Measurements from ENCODE around the gene BMPER.

The BMPER gene

GRCh38 chr7:33973231-33974015 lies 68.1 kb downstream of the BMPER start:
- no peak for DNase-seq

DNA sequence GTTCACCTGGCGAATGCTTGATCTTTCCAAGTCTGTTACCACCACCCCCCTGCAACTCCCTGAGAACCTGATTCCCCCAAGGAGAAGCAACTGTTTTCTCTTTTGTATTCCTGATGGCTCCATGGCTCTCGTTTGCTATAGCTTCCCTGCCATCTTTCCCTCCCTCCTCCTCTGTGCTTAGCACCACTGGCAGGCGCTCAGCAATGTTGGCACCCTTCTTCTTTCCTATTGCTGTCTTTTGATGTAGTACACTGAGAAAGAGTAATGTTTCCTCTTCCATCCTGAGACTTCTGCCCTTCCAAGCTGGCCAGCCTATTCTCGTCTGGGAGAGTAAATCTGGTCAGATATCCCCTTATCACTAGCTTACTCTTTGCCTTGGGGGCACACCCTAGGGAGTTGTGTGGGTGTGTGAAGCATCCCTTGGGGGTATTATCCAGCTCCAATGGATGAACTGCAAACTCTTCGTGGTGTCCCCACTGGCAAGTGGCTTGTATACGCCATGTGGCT lies 74.0 kb downstream of the BMPER start:
- no peak for DNase-seq

- DNase-seq = no peak
Measured at GRCh38 chr7:33979807-33980355, 74.5 kb downstream of the BMPER start.

GRCh38 chr7:33981226-33981625 lies 75.9 kb downstream of the BMPER start:
- no peak for DNase-seq

DNA sequence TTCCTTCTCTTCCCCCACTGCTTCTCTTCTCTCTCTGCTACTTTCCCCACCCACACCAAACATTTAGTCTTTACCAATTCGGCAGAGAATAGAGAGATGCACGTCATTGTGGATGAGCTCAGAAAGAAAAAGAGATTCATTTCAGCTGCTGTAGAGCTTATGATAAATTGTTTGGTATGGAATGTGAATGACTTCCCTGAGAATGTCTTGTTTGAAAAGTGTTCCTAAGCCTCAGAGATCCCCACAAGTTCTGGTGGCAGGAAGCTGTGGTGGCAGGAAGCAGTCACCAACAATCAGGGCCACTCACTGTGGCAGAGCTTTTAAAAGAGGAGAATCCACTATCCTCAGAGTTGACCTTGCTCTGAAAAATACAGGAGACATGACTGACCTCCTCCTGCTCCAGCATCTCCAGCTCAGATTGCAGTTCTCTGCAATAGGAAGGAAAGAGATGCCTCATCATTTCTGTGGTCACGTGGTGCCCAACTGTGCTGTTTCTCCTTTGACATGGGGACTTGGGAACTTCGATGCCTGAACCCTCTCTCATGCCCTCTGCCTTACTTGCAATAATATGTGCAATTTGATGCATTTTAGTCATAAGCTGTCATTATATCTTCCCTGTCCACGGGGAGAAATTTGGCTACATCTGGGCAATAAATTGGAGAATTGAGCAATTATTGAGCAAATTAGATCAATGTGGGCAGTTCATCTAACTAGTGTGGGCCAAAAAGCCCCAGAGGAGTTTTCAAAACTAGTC lies 76.5 kb downstream of the BMPER start:
- DNase-seq = no peak

DNA sequence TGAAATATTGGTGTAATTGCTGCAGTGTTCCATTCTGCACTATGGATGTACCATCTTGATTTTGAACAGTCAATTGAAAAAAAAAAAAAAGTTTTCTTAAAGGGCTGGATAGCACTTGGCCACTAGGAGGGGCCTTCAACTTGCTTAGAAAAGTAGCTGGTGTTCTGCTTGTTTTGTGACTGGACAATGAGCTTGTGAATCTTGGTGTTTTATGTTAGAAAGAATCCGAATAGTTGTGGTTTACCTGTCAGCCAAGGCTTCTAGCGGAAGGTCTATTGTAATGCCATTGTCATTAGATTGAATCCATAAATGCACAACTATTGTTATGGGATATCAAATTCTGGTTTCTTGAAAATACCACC lies 77.1 kb downstream of the BMPER start:
- DNase-seq = no peak

DNA sequence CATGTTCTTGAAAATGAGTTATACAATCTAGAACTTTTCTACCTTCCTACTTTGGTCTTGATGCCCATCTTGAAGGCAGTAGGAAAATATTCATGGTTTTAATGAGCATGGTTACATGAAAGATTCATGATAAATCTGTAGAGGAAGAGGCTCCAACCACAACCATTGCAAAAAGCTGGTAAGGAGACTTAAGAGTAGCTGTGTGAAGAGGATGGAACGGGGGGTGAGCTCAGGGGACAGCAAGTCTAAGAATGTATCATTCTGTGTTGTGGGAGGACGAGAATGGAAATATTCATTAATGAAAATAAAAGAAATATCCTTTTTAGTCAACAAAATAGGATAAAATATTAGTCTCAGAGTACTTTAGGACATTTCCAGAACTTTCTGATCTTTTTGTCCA lies 81.1 kb downstream of the BMPER start:
- DNase-seq = no peak

- DNase-seq = no peak
Measured at GRCh38 chr7:33986951-33987947, 81.9 kb downstream of the BMPER start.

GRCh38 chr7:33996899-33997298 lies 91.6 kb downstream of the BMPER start:
- no peak for DNase-seq

- DNase-seq = no peak
Measured at GRCh38 chr7:33998476-33998875, 93.1 kb downstream of the BMPER start.

DNA sequence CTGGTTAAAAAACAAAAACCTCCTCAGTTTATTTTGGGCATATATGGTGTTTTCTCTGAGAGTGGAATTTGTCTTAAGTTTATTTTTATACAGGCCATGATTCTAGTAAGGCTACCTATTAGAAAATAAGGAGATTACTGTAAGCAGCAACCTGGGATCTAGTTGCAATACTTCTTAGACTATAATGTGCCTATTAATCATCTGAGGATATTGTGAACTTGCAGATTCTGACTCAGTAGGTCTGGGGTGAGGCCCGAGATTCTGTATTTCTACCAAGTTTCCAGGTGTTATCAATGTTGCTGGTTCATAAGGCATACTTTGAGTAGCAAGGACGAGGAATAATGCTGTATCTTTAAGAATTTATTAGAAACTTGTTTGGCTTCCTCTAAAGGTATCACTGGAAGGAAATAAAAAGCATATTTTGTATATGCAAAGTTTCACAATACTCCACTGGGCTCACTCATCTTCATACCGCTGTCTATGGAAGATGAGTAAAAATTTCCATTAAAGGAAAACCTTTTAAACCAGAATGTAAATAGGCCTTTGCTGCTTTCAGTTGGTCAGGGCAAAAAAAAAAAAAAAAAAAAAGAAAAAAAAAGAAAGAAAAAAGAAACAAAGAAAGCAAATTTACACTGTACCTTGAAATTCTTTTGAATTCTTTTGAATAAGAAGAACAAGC lies 105.8 kb downstream of the BMPER start:
- DNase-seq = no peak

GRCh38 chr7:34011696-34012095 lies 106.4 kb downstream of the BMPER start:
- DNase-seq = no peak

DNA sequence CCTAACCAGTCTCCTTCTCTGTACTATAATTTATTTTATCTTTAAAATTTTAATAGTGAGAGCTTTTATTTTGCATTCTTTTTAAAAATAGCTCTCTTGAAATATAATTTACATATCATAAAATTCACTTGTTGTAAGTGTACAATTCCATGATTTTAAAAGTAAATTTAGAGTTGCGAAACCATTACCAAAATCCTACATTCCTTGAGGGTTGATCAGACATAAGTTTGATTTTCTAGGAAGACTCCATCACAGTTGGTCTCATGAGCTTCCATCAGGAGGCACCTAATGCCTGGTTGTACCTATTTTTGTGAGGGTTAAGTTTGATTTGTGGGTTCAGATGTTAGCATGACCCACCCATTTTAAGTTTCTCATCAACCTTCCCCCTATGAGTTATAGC lies 108.1 kb downstream of the BMPER start:
- no peak for DNase-seq

- DNase-seq = no peak
Measured at GRCh38 chr7:34015651-34016050, 110.3 kb downstream of the BMPER start.

DNA sequence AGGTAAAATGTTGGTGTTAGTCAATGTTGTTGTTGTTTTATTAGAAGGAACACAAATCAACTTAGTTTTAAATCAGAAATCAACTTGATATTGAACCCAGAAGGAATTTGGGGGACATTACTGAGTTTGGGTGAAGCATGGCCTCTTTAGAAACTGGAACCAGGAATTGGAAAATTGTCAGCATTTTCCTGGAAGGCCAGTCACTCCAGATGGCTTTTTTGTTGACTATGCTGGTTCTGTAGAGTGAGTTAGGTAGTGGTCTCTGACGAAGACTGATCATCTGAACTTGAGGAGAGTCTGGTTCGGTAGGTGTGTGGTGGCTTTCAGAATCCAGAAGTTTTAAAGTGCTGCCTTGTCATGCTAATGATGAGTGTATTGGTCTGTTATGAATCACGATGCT lies 111.5 kb downstream of the BMPER start:
- no peak for DNase-seq

DNA sequence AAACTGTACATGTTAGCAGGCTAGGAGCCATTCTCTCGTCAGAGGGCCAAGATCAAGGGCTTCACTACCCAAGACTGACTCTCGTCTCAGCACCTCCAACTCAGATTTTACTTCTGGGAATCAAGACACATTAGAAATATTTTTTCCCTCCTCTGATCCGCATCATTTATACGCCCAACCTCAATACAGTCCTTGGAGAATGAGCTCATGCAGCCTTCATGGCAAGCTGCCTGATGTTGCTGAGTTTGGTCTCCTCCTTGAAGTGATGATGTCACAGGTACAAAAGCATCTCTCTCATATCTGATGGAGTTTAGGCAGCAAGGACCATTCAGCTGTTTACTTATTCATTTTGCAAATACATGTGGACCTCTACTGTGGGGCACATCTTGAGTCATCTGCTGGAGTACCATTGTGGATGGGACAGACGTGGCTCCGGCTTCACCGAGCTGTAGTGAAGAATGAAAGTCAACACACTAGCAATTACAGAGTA lies 114.0 kb downstream of the BMPER start:
- DNase-seq = peak; percentile 52

- DNase-seq = no peak
Measured at GRCh38 chr7:34022626-34023025, 117.3 kb downstream of the BMPER start.

- no peak for DNase-seq
Measured at GRCh38 chr7:34025600-34025999, 120.3 kb downstream of the BMPER start.

- DNase-seq = no peak
Measured at GRCh38 chr7:34026481-34027190, 121.3 kb downstream of the BMPER start.

DNA sequence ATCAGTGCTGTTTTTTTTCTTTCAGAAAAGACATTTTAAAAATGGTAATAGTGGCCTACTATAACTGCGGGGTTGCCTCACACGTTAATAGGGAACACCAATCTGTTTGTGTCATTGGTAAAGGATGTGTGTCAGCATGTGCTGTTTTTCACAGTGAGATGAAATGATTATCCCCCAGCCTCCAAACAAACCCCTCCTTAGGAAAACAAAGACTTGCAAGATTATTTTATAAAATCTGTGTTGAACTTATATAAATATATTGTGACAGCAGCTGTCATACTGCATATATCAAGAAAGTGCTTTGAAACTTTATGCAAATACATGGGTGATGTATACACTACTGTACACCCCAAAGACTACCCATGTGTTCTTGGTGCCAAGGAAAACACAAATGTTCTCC lies 125.8 kb downstream of the BMPER start:
- no peak for DNase-seq

DNA sequence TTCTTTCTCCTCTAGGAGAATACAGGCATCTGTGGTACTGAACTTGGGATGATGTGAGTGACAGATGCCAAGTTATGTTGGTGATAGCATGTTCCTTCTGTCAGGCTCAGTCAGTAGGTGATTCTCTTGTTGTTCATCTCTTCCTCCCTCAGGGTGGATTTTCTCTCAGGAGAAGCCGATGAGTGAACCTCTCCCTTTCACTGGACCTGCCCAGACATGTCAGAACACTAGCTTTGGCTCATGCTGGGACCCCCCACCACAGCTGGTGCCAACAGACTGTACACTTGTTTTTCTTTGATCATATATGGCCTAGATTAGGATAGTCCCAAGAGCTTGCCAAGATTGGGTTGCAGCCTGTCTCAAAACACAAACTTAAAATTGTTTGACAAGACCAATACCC lies 129.4 kb downstream of the BMPER start:
- DNase-seq = no peak

Measured in NCI-H774 (cell line).